Epithelial cell of esophagus (primary cell): Measurements from ENCODE around the gene ARF1.

Experiments used
- DNase-seq: peaks from one replicate; pipeline ENCODE4 v3.0.0; 2010; ENCODE audit warnings: low read depth
- H3K4me3 ChIP-seq: 2 replicates; pipeline ENCODE4 v1.5.1; 2011; ENCODE audit warnings: mild to moderate bottlenecking, low read length, control low read depth
- CTCF ChIP-seq: IDR thresholded peaks from 2 replicates; pipeline ENCODE4 v1.5.1; 2011; ENCODE audit warnings: low read depth, mild to moderate bottlenecking, low read length, control low read depth, inconsistent platforms; ENCODE audit not compliant: insufficient read depth; ENCODE audit errors: missing control alignments

Gene ARF1

GRCh38 chr1:228118040-228118439 lies 35.5 kb downstream of the ARF1 start:
- H3K4me3 ChIP-seq, result no peak overlapping the region
- DNase-seq, result no peak
- TF ChIP-seq CTCF, result no peak

GRCh38 chr1:228120351-228120750 lies 37.8 kb downstream of the ARF1 start:
- TF ChIP-seq CTCF, result no peak
- no peak for DNase-seq
- H3K4me3 ChIP-seq, result no peak overlapping the region

GRCh38 chr1:228120857-228121489 lies 38.5 kb downstream of the ARF1 start:
- peak; percentile 46 for DNase-seq
- TF ChIP-seq CTCF, result no peak
- no peak overlapping the region for H3K4me3 ChIP-seq

- DNase-seq, result no peak
- no peak overlapping the region for H3K4me3 ChIP-seq
- no peak for TF ChIP-seq CTCF
Measured at GRCh38 chr1:228122921-228123441, 40.5 kb downstream of the ARF1 start.

GRCh38 chr1:228123505-228123904 lies 41.0 kb downstream of the ARF1 start:
- no peak for DNase-seq
- H3K4me3 ChIP-seq, result no peak overlapping the region
- no peak for TF ChIP-seq CTCF

- TF ChIP-seq CTCF, result no peak
- no peak overlapping the region for H3K4me3 ChIP-seq
- no peak for DNase-seq
Measured at GRCh38 chr1:228125185-228125584, 42.7 kb downstream of the ARF1 start.

- DNase-seq, result no peak
- H3K4me3 ChIP-seq, result no peak overlapping the region
- no peak for TF ChIP-seq CTCF
Measured at GRCh38 chr1:228131766-228132165, 49.3 kb downstream of the ARF1 start.
